OCI-LY7 (cell line): ENCODE results near the gene PIK3R6. TPM values are rescaled to one million over a fixed set of nuclear protein-coding genes. Genes with fewer than 3 reads are reported as not detected.

Experiments
- BruUV-seq: library from RNA; stranded (reverse); fragments of 400-500 nt; replicated peaks from 2 replicates; lab custom pipeline; 2021; lab: Mats Ljungman, UMichigan
- CTCF ChIA-PET: fragments of 300-600 bp; sonication (Branson Sonifier 250); formaldehyde crosslinking; loops from one replicate; lab custom pipeline; 2022; ENCODE audit warnings: antibody characterized with exemption; ENCODE audit not compliant: unreplicated experiment; lab: Charles Lee
- POLR2A ChIA-PET: fragments of 300-600 bp; sonication (Branson Sonifier 250); formaldehyde crosslinking; loops from one replicate; lab custom pipeline; 2022; ENCODE audit warnings: antibody characterized with exemption; lab: Charles Lee
- DNase-seq: peaks from one replicate; pipeline ENCODE4 v3.0.0-alpha.2; 2015; ENCODE audit warnings: low spot score
- H2AFZ ChIP-seq: fragments of 200-600 bp; sonication (generic), shearing (Covaris generic); 2 replicates; pipeline ENCODE4 v1.6.1; 2014; ENCODE audit warnings: mild to moderate bottlenecking, antibody characterized with exemption, low read length, moderate library complexity
- H3K27ac ChIP-seq: fragments of 200-600 bp; sonication (generic); 2 replicates; pipeline ENCODE4 v1.5.1; 2014; ENCODE audit warnings: mixed run types, low read depth, mild to moderate bottlenecking, moderate library complexity, low read length, inconsistent platforms; ENCODE audit not compliant: poor library complexity, severe bottlenecking
- H3K36me3 ChIP-seq: fragments of 200-600 bp; sonication (generic); 2 replicates; pipeline ENCODE4 v1.6.1; 2014; ENCODE audit warnings: mild to moderate bottlenecking, antibody characterized with exemption, low read length, moderate library complexity, mixed read lengths; ENCODE audit not compliant: insufficient read depth
- H3K4me1 ChIP-seq: fragments of 200-600 bp; sonication (generic); 2 replicates; pipeline ENCODE4 v1.5.1; 2014; ENCODE audit warnings: mild to moderate bottlenecking, low read length; ENCODE audit not compliant: insufficient read depth, poor library complexity, severe bottlenecking
- H3K4me2 ChIP-seq: fragments of 200-600 bp; sonication (generic); 2 replicates; pipeline ENCODE4 v1.6.1; 2014; ENCODE audit warnings: mild to moderate bottlenecking, low read length
- H3K4me3 ChIP-seq: fragments of 200-600 bp; sonication (generic); 2 replicates; pipeline ENCODE4 v1.5.1; 2014; ENCODE audit warnings: mild to moderate bottlenecking, low read depth, low read length; ENCODE audit not compliant: poor library complexity, severe bottlenecking
- H3K79me2 ChIP-seq: fragments of 200-600 bp; sonication (generic); 2 replicates; pipeline ENCODE4 v1.6.1; 2016; ENCODE audit warnings: low read depth, mild to moderate bottlenecking, low read length, moderate library complexity, mixed read lengths; ENCODE audit not compliant: insufficient read depth
- H3K9me2 ChIP-seq: fragments of 200-600 bp; sonication (generic); 2 replicates; pipeline ENCODE4 v1.6.1; 2016; ENCODE audit warnings: mild to moderate bottlenecking, low read length, mixed read lengths; ENCODE audit not compliant: insufficient read depth
- H3K9me3 ChIP-seq: fragments of 200-600 bp; sonication (generic); 2 replicates; pipeline ENCODE4 v1.6.1; 2014; ENCODE audit warnings: mild to moderate bottlenecking, mixed run types, low read length, mixed read lengths
- H4K20me1 ChIP-seq: fragments of 200-600 bp; sonication (generic); 2 replicates; pipeline ENCODE4 v1.6.1; 2014; ENCODE audit warnings: mild to moderate bottlenecking, antibody characterized with exemption, low read length, moderate library complexity, mixed read lengths; ENCODE audit not compliant: insufficient read depth
- CTCF ChIP-seq: fragments of 200-600 bp; sonication (generic); conservative IDR thresholded peaks from 2 replicates; pipeline ENCODE4 v1.5.1; 2014; ENCODE audit warnings: mild to moderate bottlenecking, antibody characterized with exemption, low read length, moderate library complexity, mixed read lengths
- EZH2phosphoT487 ChIP-seq: fragments of 200-600 bp; sonication (generic); IDR thresholded peaks from 2 replicates; pipeline ENCODE4 v1.6.1; 2018; ENCODE audit warnings: low read depth, borderline replicate concordance, mild to moderate bottlenecking, mixed run types, antibody characterized with exemption, low read length, moderate library complexity, mixed read lengths
- intact Hi-C: fragments of 100-400 bp; cut with micrococcal nuclease; formaldehyde crosslinking; loops from one replicate; pipeline ENCODE4 v1.10.0; 2022; ENCODE audit not compliant: unreplicated experiment
- total RNA-seq, 2 experiments: library from RNA; depleted of rRNA in 1 of 2; stranded (reverse); fragments of >200 nt in 1 of 2; shearing (Covaris generic) in 1 of 2; gene quantifications; 2 replicates each; pipeline ENCODE4 v1.2.3, GENCODE V29; 2014 to 2022

Gene PIK3R6
- total RNA-seq, 2 experiments from 2014 or later, result not detected

GRCh38 chr17:8766731-8767130 lies 100.7 kb downstream of the PIK3R6 start:
- no peaks in the 10 kb centered on the region for H4K20me1 ChIP-seq

GRCh38 chr17:8762012-8762411 lies 105.5 kb downstream of the PIK3R6 start:
- no TSS peak for BruUV-seq

More at GRCh38 chr17:8766731-8767130, 100.7 kb downstream of the PIK3R6 start:
- TF ChIP-seq CTCF (no peak), EZH2phosphoT487 (no peak)
- no TSS peak for BruUV-seq
- no peak for DNase-seq
- H3K27ac ChIP-seq, result no peak overlapping the region
- no peak overlapping the region for H2AFZ ChIP-seq
- H3K4me3 ChIP-seq, result no peak overlapping the region
- CTCF ChIA-PET, result no interaction called here
- intact Hi-C loops, result no loop called here
- H3K4me1 ChIP-seq, result no peaks in the 10 kb centered on the region
- no peaks in the 10 kb centered on the region for H3K36me3 ChIP-seq
- H3K4me2 ChIP-seq, result no peak overlapping the region
- H3K9me2 ChIP-seq, result no peaks in the 10 kb centered on the region
- no peaks in the 10 kb centered on the region for H3K9me3 ChIP-seq
- POLR2A ChIA-PET, result no interaction called here
- H3K79me2 ChIP-seq, result no peaks in the 10 kb centered on the region

More at GRCh38 chr17:8762012-8762411, 105.5 kb downstream of the PIK3R6 start:
- Histone ChIP-seq H3K79me2 (no peaks in the 10 kb centered on the region), H3K4me3 (no peak overlapping the region), H2AFZ (no peak overlapping the region), H3K36me3 (no peaks in the 10 kb centered on the region), H4K20me1 (no peaks in the 10 kb centered on the region), H3K9me2 (no peaks in the 10 kb centered on the region), H3K9me3 (no peaks in the 10 kb centered on the region), H3K4me1 (no peaks in the 10 kb centered on the region), H3K27ac (no peak overlapping the region), H3K4me2 (no peak overlapping the region)
- no peak for DNase-seq
- ChIA-PET POLR2A (interaction anchor here (0.6 kb wide), 1 partner anchor 1587 kb away, joined by 3 read pairs; no protein-coding TSS in a partner anchor), CTCF (no interaction called here)
- TF ChIP-seq CTCF (no peak), EZH2phosphoT487 (no peak)
- intact Hi-C loops, result no loop called here
